Hepatic stellate cell (primary cell): ENCODE results near the gene ADM2.

Experiments used
- DNase-seq: peaks from one replicate; pipeline ENCODE4 v3.0.0; 2011; ENCODE audit warnings: low spot score

The ADM2 gene

GRCh38 chr22:50445071-50445879 lies 36.1 kb upstream of the ADM2 start:
- no peak for DNase-seq

- DNase-seq: no peak
These were observed 35.2 kb upstream of the ADM2 start for GRCh38 chr22:50445880-50446707.

GRCh38 chr22:50446708-50447575 lies 34.4 kb upstream of the ADM2 start:
- DNase-seq: no peak

DNA sequence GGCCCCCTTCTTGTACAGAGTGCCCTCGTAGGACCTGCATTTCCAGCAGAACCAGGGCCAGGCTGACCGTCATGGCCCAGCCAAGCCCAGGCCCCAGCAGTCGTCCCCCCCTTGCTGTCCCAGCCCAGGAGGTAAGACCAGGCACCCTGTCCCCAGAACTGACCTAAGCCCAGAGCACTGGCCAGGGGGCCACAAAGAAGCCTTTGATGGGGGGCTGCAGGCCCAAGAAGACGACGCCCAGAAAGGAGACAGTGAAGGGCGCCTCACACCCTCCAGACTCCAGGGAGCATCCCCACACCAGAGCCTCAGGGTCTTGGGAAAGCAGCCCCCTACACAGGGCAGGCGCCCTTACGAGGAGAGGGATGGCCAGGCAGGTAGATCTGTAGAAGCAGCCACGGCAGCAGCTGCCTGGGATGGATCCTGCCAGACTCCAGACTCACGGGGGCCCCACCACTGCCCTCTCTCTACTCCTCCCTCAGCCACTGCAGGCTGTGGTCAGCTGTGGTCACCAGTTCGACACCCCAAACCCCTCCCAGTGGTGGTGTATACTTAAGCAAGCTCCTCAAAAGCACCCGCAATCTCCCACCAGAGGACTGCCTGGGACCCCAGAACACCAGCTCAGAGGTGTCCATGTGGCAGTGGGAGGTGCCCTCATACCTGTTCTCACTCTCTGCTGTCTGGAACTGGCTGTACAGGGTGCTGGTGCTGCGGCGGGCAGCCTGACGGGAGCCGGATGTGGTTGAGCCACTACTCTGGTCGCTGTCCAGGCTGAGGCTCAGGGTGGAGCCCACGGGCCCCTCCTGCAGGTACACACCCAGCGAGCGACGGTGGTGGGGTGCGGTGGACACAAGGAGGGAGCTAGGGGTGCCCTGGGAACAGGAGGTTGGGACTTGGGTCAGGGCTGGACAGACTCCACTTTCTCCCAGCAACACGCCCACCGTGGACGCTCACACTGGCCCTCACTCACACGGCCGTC lies 33.5 kb upstream of the ADM2 start:
- no peak for DNase-seq

- DNase-seq: no peak
These were observed 28.7 kb upstream of the ADM2 start for GRCh38 chr22:50452649-50453048.

DNA sequence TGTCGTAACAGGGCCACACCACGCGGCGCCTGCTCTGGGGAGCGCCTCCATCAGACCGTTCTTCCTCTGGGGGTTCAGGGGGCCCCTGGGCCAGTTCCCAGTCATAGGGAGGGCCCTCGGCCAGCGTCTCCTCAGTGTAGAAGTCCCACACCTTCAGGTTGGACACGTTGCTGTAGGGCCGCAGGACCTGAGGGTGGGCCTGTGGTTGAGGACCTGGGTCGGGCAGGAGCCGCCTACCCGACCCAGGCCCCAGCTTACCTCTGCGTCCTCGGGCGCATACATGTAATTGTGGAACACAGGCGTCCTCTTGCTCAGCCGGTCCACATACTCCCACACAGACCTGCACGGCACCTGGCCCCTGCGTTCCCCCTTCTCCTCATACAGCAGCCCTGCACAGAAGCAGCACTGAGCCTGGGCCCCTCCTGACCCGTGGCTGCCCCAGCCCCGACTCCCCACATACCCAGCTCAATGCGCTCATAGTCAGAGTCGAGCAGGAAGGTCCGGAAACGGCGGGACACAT lies 26.7 kb upstream of the ADM2 start:
- no peak for DNase-seq

DNA sequence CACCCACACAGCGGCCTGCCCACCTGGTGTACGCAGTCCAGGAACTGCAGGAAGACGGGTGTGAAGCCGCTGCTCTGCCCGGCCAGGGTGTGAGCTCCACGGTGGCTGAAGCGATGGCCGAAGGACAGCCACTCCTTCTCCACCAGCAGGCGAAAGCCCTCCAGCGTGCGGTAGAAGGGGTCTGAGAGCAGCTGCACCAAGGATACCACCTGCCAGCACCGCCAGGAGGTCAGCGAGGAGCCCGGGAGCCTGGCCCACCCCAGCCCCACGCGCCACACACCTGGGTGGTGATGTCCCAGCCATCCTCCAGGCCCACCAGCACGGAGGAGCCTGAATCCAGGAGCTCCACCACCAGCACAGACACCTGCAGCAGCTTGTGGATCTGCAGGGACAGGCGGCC lies 26.1 kb upstream of the ADM2 start:
- no peak for DNase-seq

DNA sequence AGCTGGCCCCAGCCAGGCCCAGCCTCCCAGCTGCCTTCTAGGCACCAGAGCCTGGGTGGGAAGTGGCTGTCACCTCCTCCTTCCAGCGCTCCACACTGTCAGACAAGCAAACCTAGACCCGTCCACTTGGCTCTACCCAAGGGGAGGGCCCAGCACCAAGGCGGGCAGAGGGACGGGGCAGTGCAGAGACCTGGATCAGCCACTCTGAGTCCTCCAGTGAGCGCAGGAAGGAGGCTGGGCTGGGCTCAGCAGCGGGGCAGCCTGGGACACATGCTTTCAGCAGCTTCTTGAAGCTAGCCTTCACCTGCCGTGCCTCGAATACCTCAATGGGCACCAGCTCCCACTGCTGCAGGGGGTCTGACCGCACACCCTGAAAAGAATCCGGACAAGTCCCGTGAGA lies 25.3 kb upstream of the ADM2 start:
- no peak for DNase-seq

DNA sequence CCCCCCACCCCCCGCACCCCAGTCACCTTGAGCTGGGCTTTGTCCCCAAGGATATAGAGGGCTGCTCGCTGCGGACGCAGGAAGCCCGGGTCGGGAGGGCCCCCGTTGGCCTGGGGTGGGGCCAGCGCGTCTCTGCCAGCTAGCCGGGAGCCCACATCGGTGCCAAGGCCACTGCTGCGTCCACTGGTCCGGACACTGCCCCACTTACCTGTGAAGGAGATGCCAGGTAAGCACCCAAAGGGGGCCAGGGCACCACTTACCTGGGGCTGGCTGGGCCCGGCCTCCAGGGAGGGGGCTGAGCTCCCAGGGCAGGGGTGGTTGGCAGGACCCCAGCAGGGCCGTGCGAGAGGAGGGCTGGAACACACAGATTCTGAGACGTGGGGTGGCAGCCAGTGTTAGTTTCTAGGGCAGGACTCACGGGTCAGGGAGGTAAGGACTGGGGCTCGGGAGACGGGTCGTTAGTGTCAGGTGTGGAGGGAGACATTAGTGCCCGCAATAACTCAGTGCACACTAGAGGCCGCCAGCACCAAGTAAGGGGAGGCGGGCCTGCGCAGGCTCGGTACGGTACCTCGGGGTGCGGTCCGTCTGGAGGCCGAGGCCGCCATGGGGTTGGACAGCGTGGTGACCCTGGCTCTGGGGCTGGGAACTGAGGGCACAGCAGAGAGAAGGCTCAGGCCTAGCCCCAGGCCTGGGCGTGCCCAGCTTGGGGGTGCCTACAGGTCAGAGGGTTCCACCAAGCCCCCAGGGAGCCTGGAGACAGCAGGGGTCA lies 24.7 kb upstream of the ADM2 start:
- DNase-seq: no peak

GRCh38 chr22:50459016-50459415 lies 22.3 kb upstream of the ADM2 start:
- no peak for DNase-seq

DNA sequence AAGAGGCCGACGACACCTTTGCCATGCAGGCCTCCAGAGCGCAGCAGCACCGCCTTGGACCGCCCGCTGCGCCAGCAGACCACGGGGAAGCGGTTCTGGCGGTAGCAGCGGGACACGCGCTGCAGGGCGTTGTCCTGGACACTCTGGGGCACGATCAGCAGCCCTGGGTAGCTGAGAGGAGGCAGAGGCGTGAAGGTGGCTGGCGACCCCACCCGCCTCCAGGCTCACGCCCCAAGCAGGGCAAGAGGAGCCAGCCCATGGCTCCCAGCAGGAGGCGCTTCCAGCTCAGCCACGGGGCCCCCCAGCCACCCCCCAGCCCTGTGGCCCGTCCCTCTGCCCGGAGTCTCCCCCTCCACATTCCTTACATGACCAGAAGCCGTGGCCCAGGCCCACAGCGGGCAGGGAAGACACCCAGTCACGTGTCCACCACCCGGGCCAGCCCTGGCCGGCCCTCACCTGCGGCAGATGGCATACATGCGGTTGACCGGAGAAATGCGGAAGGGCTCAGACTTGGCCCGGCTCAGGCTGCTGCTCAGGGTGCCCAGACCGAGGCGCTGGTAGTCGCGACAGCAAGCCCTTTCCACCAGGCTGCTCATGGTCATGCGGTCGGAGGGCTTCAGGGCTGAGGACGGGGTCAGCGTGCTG lies 21.7 kb upstream of the ADM2 start:
- no peak for DNase-seq

- DNase-seq: no peak
These were observed 20.4 kb upstream of the ADM2 start for GRCh38 chr22:50460938-50461337.

GRCh38 chr22:50461536-50461935 lies 19.8 kb upstream of the ADM2 start:
- DNase-seq: no peak

GRCh38 chr22:50461979-50462540 lies 19.3 kb upstream of the ADM2 start:
- DNase-seq: no peak

GRCh38 chr22:50463188-50463900 lies 18.0 kb upstream of the ADM2 start:
- no peak for DNase-seq

DNA sequence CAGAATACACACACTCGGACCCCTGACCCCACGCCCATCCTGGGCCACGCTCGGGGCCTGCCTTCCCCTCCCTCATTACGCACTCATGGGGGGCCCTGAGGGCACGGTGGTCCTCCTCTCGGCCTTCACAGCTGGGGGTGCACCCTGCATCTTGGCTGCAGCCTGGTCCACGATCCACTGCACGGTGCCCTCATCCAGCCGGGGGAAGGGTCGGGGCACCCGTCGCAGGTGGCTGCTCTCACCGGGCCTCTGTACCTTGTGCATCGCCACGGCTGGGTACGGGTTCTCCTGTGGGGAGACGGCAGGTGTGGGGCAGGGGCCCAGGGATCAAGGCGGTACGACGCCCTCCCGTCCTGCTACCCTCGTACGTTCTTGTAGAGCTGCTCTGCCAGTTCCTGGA lies 16.9 kb upstream of the ADM2 start:
- no peak for DNase-seq

DNA sequence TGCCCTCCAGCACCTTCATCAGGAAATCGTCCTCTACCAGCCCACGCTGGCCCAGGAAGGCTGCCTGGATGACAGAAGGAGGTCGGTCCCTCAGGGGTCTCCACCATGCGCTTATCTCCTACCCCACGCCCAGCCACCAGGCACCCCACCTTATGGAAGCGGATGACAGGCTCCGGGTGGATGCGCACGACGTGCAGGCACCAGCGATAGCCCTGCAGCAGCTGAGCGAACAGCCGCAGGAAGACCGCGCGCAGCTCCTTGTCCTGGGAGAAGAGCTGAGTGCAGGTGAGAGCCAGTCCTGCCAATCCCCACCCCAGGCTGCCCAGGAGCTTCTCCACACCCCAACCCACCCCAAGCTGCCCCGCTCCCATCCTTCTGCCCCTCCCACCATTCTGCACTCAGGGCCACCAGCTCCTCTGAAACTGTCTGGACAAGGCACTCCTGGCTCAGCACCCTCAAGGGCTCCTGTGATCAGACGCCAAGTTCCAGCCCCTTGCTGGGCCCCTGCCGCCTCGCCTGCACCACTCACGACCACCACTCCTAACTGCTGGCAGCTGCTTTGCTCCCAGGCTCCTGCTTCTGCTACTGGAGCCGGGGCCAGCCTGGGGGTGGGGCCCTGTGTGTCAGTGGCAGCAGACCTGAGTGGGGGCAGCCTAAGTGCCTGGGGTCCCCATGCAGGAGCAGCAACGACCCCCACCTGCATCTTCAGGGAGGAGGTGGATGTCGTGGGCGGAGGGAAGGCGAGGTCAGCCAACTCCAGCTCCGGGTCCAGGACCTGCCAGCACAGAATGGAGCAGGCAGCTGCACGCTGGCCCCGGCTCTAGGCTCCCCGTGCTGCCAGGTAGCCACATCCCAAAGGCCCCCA lies 16.0 kb upstream of the ADM2 start:
- DNase-seq: no peak

DNA sequence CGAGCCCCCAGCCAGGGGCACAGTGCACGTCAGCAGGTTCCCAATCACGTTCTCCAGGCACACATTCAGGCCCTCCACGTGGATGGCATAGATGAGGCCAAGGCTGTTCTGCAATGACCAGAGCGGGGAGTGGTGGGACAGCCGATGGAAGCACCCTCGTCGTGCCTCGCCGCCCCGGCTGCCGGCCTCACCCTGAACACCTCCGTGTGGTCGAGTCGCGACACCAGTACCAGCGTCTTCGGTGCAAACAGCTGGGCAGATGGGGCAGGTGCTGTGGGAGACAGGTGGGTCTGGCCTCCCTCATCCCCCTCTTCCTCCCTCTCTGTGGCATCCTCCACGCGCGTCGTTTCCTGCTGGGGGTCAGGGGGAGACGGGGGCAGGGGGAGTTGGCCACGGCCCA lies 14.0 kb upstream of the ADM2 start:
- no peak for DNase-seq
